Right lobe of liver (tissue), 4 donors: ENCODE data around the gene RTF2.

Source experiments
- CTCF ChIP-seq, 4 donors: fragments of 200-600 bp in 3 of 4; fragments of 450-650 bp in 1 of 4; IDR thresholded peaks; one replicate each; pipeline versions ENCODE4 v1.5.1 to v1.8.0; 2016 to 2022; ENCODE audit warnings: antibody characterized with exemption in 4 of 4, mild to moderate bottlenecking in 2 of 4
- POLR2A ChIP-seq: fragments of 450-650 bp; IDR thresholded peaks from one replicate; pipeline ENCODE4 v1.6.1; 2017; ENCODE audit warnings: antibody characterized with exemption, mild to moderate bottlenecking
- donor health status: DM: no; HTN: no; CAD: no.
- donor health status: DM: no; HTN: no; CAD: no.
- donor health status: DM: no; HTN: yes; CAD: no.

- TF ChIP-seq CTCF (IDR thresholded peaks at IDR 0.05) (no peak), POLR2A (no peak)
These were observed 97.1 kb downstream of the RTF2 start for GRCh38 chr20:56565511-56565910.
